Fibroblast of lung (primary cell): Measurements from ENCODE around the gene MFN2. TPM values are rescaled to one million over a fixed set of nuclear protein-coding genes. Genes with fewer than 3 reads are reported as not detected.

Experiments
- DNase-seq, 2 donors: peaks; one replicate each; pipeline versions ENCODE4 v3.0.0 to v3.0.0-alpha.2; 2010; ENCODE audit warnings: low read depth in 2 of 2
- H2AFZ ChIP-seq: 2 replicates; pipeline ENCODE4 v1.5.1; 2012; ENCODE audit warnings: low read length, control low read depth, inconsistent platforms
- H3K27ac ChIP-seq: 2 replicates; pipeline ENCODE4 v1.5.1; 2011; ENCODE audit warnings: low read length, control low read depth; ENCODE audit not compliant: insufficient read depth
- H3K27me3 ChIP-seq: 2 replicates; pipeline ENCODE4 v1.5.1; 2011; ENCODE audit warnings: mild to moderate bottlenecking, low read length; ENCODE audit not compliant: control insufficient read depth, insufficient read depth
- H3K36me3 ChIP-seq: 2 replicates; pipeline ENCODE4 v1.5.1; 2011; ENCODE audit warnings: low read length; ENCODE audit not compliant: control insufficient read depth, insufficient read depth
- H3K4me1 ChIP-seq: 2 replicates; pipeline ENCODE4 v1.5.1; 2011; ENCODE audit warnings: low read length; ENCODE audit not compliant: control insufficient read depth, insufficient read depth; ENCODE audit errors: extremely low read depth
- H3K4me2 ChIP-seq: 2 replicates; pipeline ENCODE4 v1.5.1; 2011; ENCODE audit warnings: low read length, control low read depth; ENCODE audit not compliant: insufficient read depth; ENCODE audit errors: extremely low read depth
- H3K4me3 ChIP-seq, 4 experiments: fragments of 200-600 bp in 1 of 4; sonication (generic) in 1 of 4; replicated peaks in 1 of 4; 2 replicates each; pipeline ENCODE4 v1.5.1; 2011 to 2016; ENCODE audit warnings: low read length in 4 of 4, low read depth in 3 of 4, mild to moderate bottlenecking in 3 of 4, control low read depth in 2 of 4, inconsistent platforms in 1 of 4, mixed read lengths in 1 of 4; ENCODE audit not compliant: insufficient read depth in 1 of 4; ENCODE audit errors: control extremely low read depth in 1 of 4
- H3K79me2 ChIP-seq: 2 replicates; pipeline ENCODE4 v1.5.1; 2012; ENCODE audit warnings: mild to moderate bottlenecking, low read length, inconsistent platforms; ENCODE audit not compliant: control insufficient read depth, insufficient read depth
- H3K9ac ChIP-seq: 2 replicates; pipeline ENCODE4 v1.5.1; 2011; ENCODE audit warnings: mild to moderate bottlenecking, low read length, control low read depth; ENCODE audit not compliant: insufficient read depth
- H3K9me3 ChIP-seq: 2 replicates; pipeline ENCODE4 v1.5.1; 2012; ENCODE audit warnings: low read depth, low read length; ENCODE audit not compliant: control insufficient read depth, insufficient read depth
- H4K20me1 ChIP-seq: 2 replicates; pipeline ENCODE4 v1.5.1; 2011; ENCODE audit warnings: low read length; ENCODE audit not compliant: control insufficient read depth, insufficient read depth; ENCODE audit errors: extremely low read depth
- CTCF ChIP-seq, 2 donors: IDR thresholded peaks in 1 of 2; conservative IDR thresholded peaks in 1 of 2; 1 replicate in 1 of 2; 2 replicates in 1 of 2; pipeline ENCODE4 v1.5.1; 2011 to 2012; ENCODE audit warnings: low read length in 2 of 2, control low read depth in 1 of 2, inconsistent platforms in 1 of 2, low read depth in 1 of 2, mild to moderate bottlenecking in 1 of 2
- EZH2 ChIP-seq: IDR thresholded peaks from 2 replicates; pipeline ENCODE4 v1.5.1; 2012; ENCODE audit warnings: low read length, control low read depth, mild to moderate bottlenecking; ENCODE audit errors: missing control alignments
- polyA plus RNA-seq, 2 donors: library from polyadenylated mRNA; depleted of rRNA in 1 of 2; stranded (reverse) in 1 of 2; unstranded in 1 of 2; fragments of >200 nt; gene quantifications; 2 replicates each; pipeline ENCODE4 v1.2.1, GENCODE V29; 2011 to 2012; ENCODE audit warnings: missing spikeins in 1 of 2
- total RNA-seq: library from RNA; depleted of rRNA; stranded (reverse); fragments of >200 nt; gene quantifications from 2 replicates; pipeline ENCODE4 v1.2.1, GENCODE V29; 2014

MFN2 gene
- total and polyA plus RNA-seq, 2 donors (not counting 1 experiment from before 2014, with no cell fraction given) = 50.6 to 52.5 TPM

GRCh38 chr1:12021616-12022015, 41.4 kb downstream of the MFN2 start:
- H3K27me3 ChIP-seq = no peaks in the 10 kb centered on the region
- TF ChIP-seq EZH2 = no peak
- TF ChIP-seq CTCF (conservative IDR thresholded peaks at IDR 0.05 in 1 of 2, IDR thresholded peaks at IDR 0.05 in 1 of 2; ENCODE audit: low read depth in 1 of 2, low read length in 2 of 2) = no peak
- H2AFZ ChIP-seq = no peak overlapping the region
- H3K9ac ChIP-seq = no peak overlapping the region
- no peak for DNase-seq
- no peak overlapping the region for H3K4me2 ChIP-seq
- no peaks in the 10 kb centered on the region for H4K20me1 ChIP-seq
- no peaks in the 10 kb centered on the region for H3K9me3 ChIP-seq
- H3K79me2 ChIP-seq = peaks cover 8% of the 10 kb centered on the region
- H3K27ac ChIP-seq = no peak overlapping the region
- no peak overlapping the region for H3K4me3 ChIP-seq
- H3K36me3 ChIP-seq = peaks cover 17% of the 10 kb centered on the region
- no peaks in the 10 kb centered on the region for H3K4me1 ChIP-seq

- Histone ChIP-seq H3K4me2 (no peak overlapping the region), H3K79me2 (peaks cover 8% of the 10 kb centered on the region), H4K20me1 (no peaks in the 10 kb centered on the region), H3K27ac (no peak overlapping the region), H3K9ac (no peak overlapping the region), H3K27me3 (no peaks in the 10 kb centered on the region), H3K9me3 (no peaks in the 10 kb centered on the region), H3K36me3 (peaks cover 17% of the 10 kb centered on the region), H2AFZ (no peak overlapping the region), H3K4me3 (no peak overlapping the region), H3K4me1 (no peaks in the 10 kb centered on the region)
- TF ChIP-seq CTCF (conservative IDR thresholded peaks at IDR 0.05 in 1 of 2, IDR thresholded peaks at IDR 0.05 in 1 of 2; ENCODE audit: low read depth in 1 of 2, low read length in 2 of 2) = no peak
- no peak for DNase-seq
These were observed 41.8 kb downstream of the MFN2 start for GRCh38 chr1:12022036-12022435.

- Histone ChIP-seq H3K36me3 (peaks cover 23% of the 10 kb centered on the region), H3K4me1 (no peaks in the 10 kb centered on the region), H3K27me3 (no peaks in the 10 kb centered on the region), H3K4me3 (no peak overlapping the region), H2AFZ (no peak overlapping the region), H3K27ac (no peak overlapping the region), H3K9ac (no peak overlapping the region), H3K4me2 (no peak overlapping the region), H4K20me1 (no peaks in the 10 kb centered on the region), H3K9me3 (no peaks in the 10 kb centered on the region), H3K79me2 (no peaks in the 10 kb centered on the region)
- no peak for DNase-seq
- TF ChIP-seq EZH2 (no peak), CTCF (conservative IDR thresholded peaks at IDR 0.05 in 1 of 2, IDR thresholded peaks at IDR 0.05 in 1 of 2; ENCODE audit: low read depth in 1 of 2, low read length in 2 of 2) (no peak)
These were observed 46.3 kb downstream of the MFN2 start for GRCh38 chr1:12026586-12026985.
